CD4-positive, alpha-beta T cell (primary cell): ENCODE measurements around the gene ZMYND10. TPM values are rescaled to one million over a fixed set of nuclear protein-coding genes. Genes with fewer than 3 reads are reported as not detected.

Experiments
- ATAC-seq: fragments of 200-7000 bp; cut with Tn5 transposase; one replicate; pipeline ENCODE4 v1.10.0; 2022; ENCODE audit warnings: mild to moderate bottlenecking; ENCODE audit not compliant: poor library complexity
- CTCF ChIA-PET: fragments of 350-600 bp; sonication (Branson Sonifier 250); formaldehyde crosslinking; loops from one replicate; lab custom pipeline; 2021; ENCODE audit warnings: antibody characterized with exemption, inconsistent platforms; lab: Charles Lee
- POLR2A ChIA-PET: fragments of 350-600 bp; sonication (Branson Sonifier 250); formaldehyde crosslinking; loops from one replicate; lab custom pipeline; 2021; ENCODE audit warnings: antibody characterized with exemption, inconsistent platforms; lab: Charles Lee
- DNase-seq, 14 experiments: peaks; one replicate each; pipeline ENCODE4 v3.0.0-alpha.2; 2013 to 2020; ENCODE audit warnings: mixed read lengths in 2 of 14
- H3K27ac ChIP-seq, 2 donors: one replicate each; pipeline versions ENCODE4 v1.5.1 to v1.7.0; 2013; ENCODE audit warnings: low read length in 2 of 2, low read depth in 1 of 2, mild to moderate bottlenecking in 1 of 2
- H3K27me3 ChIP-seq, 2 experiments: 1 replicate in 1 of 2; 2 replicates in 1 of 2; pipeline versions ENCODE4 v1.6.1 to v1.7.0; 2013; ENCODE audit warnings: low read length in 2 of 2, control low read depth in 1 of 2, mild to moderate bottlenecking in 1 of 2, moderate library complexity in 1 of 2; ENCODE audit not compliant: insufficient read depth in 2 of 2, control insufficient read depth in 1 of 2
- H3K36me3 ChIP-seq: one replicate; pipeline ENCODE4 v1.6.1; 2013; ENCODE audit warnings: low read length, control low read depth; ENCODE audit not compliant: insufficient read depth
- H3K4me1 ChIP-seq: one replicate; pipeline ENCODE4 v1.6.1; 2013; ENCODE audit warnings: low read length, control low read depth; ENCODE audit not compliant: insufficient read depth
- H3K4me3 ChIP-seq: one replicate; pipeline ENCODE4 v1.5.1; 2013; ENCODE audit warnings: mild to moderate bottlenecking, low read length, moderate library complexity
- H3K9me3 ChIP-seq, 2 experiments: 1 replicate in 1 of 2; 2 replicates in 1 of 2; pipeline versions ENCODE4 v1.6.1 to v1.7.0; 2013; ENCODE audit warnings: low read length in 2 of 2, mild to moderate bottlenecking in 2 of 2, control low read depth in 1 of 2, moderate library complexity in 1 of 2; ENCODE audit not compliant: control insufficient read depth in 1 of 2, insufficient read depth in 1 of 2
- H3K27ac Mint-ChIP-seq: one replicate; pipeline ENCODE4 v1.8.0; 2020; ENCODE audit warnings: mixed read lengths
- H3K27me3 Mint-ChIP-seq: one replicate; pipeline ENCODE4 v1.8.0; 2021; ENCODE audit warnings: mixed read lengths
- H3K36me3 Mint-ChIP-seq: one replicate; pipeline ENCODE4 v1.8.0; 2021; ENCODE audit warnings: low read depth, mixed read lengths
- H3K4me1 Mint-ChIP-seq: one replicate; pipeline ENCODE4 v1.8.0; 2021; ENCODE audit warnings: low read depth, mixed read lengths
- H3K4me3 Mint-ChIP-seq: one replicate; pipeline ENCODE4 v1.8.0; 2020; ENCODE audit warnings: mild to moderate bottlenecking, mixed read lengths
- H3K9me3 Mint-ChIP-seq: one replicate; pipeline ENCODE4 v1.8.0; 2020; ENCODE audit warnings: mixed read lengths
- CTCF ChIP-seq: fragments of 200-600 bp; IDR thresholded peaks from one replicate; pipeline ENCODE4 v1.8.0; 2022; ENCODE audit warnings: antibody characterized with exemption, mild to moderate bottlenecking
- intact Hi-C, 2 experiments: fragments of 100-400 bp; cut with DNase I in 1 of 2; cut with micrococcal nuclease in 1 of 2; formaldehyde crosslinking; loops; one replicate each; pipeline versions ENCODE4 v1.15.1 to v1.9.0; 2023 to 2025; cut with DNase I, micrococcal nuclease
- total RNA-seq, 174 experiments: library from RNA in 2 of 174; stranded (reverse) in 2 of 174; gene quantifications; one replicate each; pipeline ENCODE4 v1.2.3 and lab custom pipeline; 2021 to 2026

The ZMYND10 gene
- total RNA-seq, 2 experiments from 2014 or later, result 1.7 to 1.8 TPM

- Mint-ChIP-seq H3K9me3 (no peaks in the 10 kb centered on the region), H3K4me3 (peak overlapping the region; percentile 97), H3K4me1 (peaks cover 68% of the 10 kb centered on the region), H3K36me3 (peaks cover 57% of the 10 kb centered on the region), H3K27me3 (no peaks in the 10 kb centered on the region), H3K27ac (peak overlapping the region; percentile 99)
- no peak for ATAC-seq
- no peaks in the 10 kb centered on the region for H3K9me3 ChIP-seq
- peak overlapping the region; percentile 76 for H3K4me3 ChIP-seq
- no peak for DNase-seq
- peaks cover 74% of the 10 kb centered on the region for H3K4me1 ChIP-seq
- H3K27ac ChIP-seq, result peak overlapping the region; percentile 94 to 97
- TF ChIP-seq CTCF, result no peak
- ChIA-PET CTCF (interaction anchor here (0.9 to 2.0 kb wide), 7 partner anchors 10 to 1039 kb away, joined by 3 to 12 read pairs (median 5); no protein-coding TSS in a partner anchor), POLR2A (interaction anchor here (0.7 to 4.9 kb wide), 23 partner anchors 9 to 1929 kb away, joined by 3 to 214 read pairs (median 6); partner anchors contain the start of genes C3orf18, GNAI2, HEMK1 and HYAL2)
- peaks cover 52% of the 10 kb centered on the region for H3K36me3 ChIP-seq
- no peaks in the 10 kb centered on the region for H3K27me3 ChIP-seq
- intact Hi-C loops, result loop anchor here (2.0 to 5.0 kb wide), 5 partner anchors 13 to 1152 kb away; partner anchors contain the start of genes DCAF1 (in 1 of the 2), IFRD2 (in 1 of the 2) and RBM15B (in 1 of the 2)
Observed at GRCh38 chr3:50350213-50350526, 4.6 kb upstream of the ZMYND10 start.

GRCh38 chr3:50347187-50347813, 1.8 kb upstream of the ZMYND10 start:
- H3K9me3 Mint-ChIP-seq, result no peaks in the 10 kb centered on the region
- ATAC-seq (peak; percentile 6), DNase-seq (peak; percentile 55 to 92 (median 72))
- H3K27me3 ChIP-seq, result no peaks in the 10 kb centered on the region
- H3K4me3 Mint-ChIP-seq, result peak overlapping the region; percentile 74
- ChIA-PET CTCF (interaction anchor here (0.6 to 2.1 kb wide), 25 partner anchors 8 to 1914 kb away, joined by 3 to 20 read pairs (median 4); partner anchors contain the start of genes HEMK1, HYAL2, HYAL3 and IFRD2), POLR2A (interaction anchor here (0.8 to 4.9 kb wide), 6 partner anchors 8 to 195 kb away, joined by 3 to 214 read pairs (median 5); partner anchors contain the start of genes HYAL3, NAA80, RASSF1 and TMEM115)
- no peaks in the 10 kb centered on the region for H3K9me3 ChIP-seq
- intact Hi-C loops, result loop anchor here (1.0 to 5.0 kb wide), 2 partner anchors 195 to 265 kb away; partner anchors contain the start of gene CISH (in 2 of the 2)
- H3K27me3 Mint-ChIP-seq, result no peaks in the 10 kb centered on the region
- no peak overlapping the region for H3K4me3 ChIP-seq
- peaks cover 35% of the 10 kb centered on the region for H3K36me3 Mint-ChIP-seq
- no peak overlapping the region for H3K27ac ChIP-seq
- H3K4me1 Mint-ChIP-seq, result peaks cover 64% of the 10 kb centered on the region
- H3K4me1 ChIP-seq, result peaks cover 73% of the 10 kb centered on the region
- H3K27ac Mint-ChIP-seq, result peak overlapping the region; percentile 80
- TF ChIP-seq CTCF, result peak; percentile 72
- H3K36me3 ChIP-seq, result peaks cover 25% of the 10 kb centered on the region

GRCh38 chr3:50345008-50345407, 524 bp downstream of the ZMYND10 start:
- Histone ChIP-seq H3K27ac (no peak overlapping the region), H3K4me3 (peak overlapping the region; percentile 39)
- no peak overlapping the region for H3K27ac Mint-ChIP-seq

More at GRCh38 chr3:50345008-50345407, 524 bp downstream of the ZMYND10 start:
- peaks cover 73% of the 10 kb centered on the region for H3K4me1 ChIP-seq
- Mint-ChIP-seq H3K9me3 (no peaks in the 10 kb centered on the region), H3K36me3 (peaks cover 19% of the 10 kb centered on the region), H3K4me3 (no peak overlapping the region), H3K27me3 (no peaks in the 10 kb centered on the region), H3K4me1 (peaks cover 56% of the 10 kb centered on the region)
- H3K9me3 ChIP-seq, result no peaks in the 10 kb centered on the region
- H3K36me3 ChIP-seq, result peaks cover 18% of the 10 kb centered on the region
- ATAC-seq, result no peak
- intact Hi-C loops, result loop anchor here (5.0 kb wide), 1 partner anchor 267 kb away; the partner anchor contains the start of gene CISH (in 2 of the 2)
- ChIA-PET POLR2A (interaction anchor here (0.9 to 2.2 kb wide), 2 partner anchors 8 to 45 kb away, joined by 3 to 21 read pairs; partner anchors contain the start of genes HYAL3 and NAA80), CTCF (interaction anchor here (1.0 kb wide), 1 partner anchor 9 kb away, joined by 4 read pairs; no protein-coding TSS in a partner anchor)
- no peak for DNase-seq
- H3K27me3 ChIP-seq, result no peaks in the 10 kb centered on the region
- no peak for TF ChIP-seq CTCF
